ENCODE measurements around the gene ST6GAL1.

DNA sequence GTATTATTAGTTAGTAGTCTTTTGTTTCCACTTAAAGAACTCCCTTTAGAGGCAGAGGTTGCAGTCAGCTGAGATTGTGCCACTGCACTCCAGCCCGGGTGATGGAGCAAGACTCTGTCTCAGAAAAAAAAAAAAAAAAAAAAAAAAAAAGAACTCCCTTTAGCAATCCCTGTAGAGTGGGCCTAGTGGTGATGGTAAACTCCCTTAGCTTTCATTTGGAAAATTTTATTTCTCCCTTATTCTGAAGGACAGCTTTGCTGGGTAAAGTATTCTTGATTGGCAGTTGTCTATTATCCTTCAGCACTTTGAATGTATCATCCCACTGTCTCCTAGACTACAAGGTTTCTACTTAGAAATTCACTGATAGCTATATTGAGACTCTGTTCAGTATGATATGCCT is 163.0 kb downstream of the ST6GAL1 start:
- TF ChIP-seq, protein P1, sequence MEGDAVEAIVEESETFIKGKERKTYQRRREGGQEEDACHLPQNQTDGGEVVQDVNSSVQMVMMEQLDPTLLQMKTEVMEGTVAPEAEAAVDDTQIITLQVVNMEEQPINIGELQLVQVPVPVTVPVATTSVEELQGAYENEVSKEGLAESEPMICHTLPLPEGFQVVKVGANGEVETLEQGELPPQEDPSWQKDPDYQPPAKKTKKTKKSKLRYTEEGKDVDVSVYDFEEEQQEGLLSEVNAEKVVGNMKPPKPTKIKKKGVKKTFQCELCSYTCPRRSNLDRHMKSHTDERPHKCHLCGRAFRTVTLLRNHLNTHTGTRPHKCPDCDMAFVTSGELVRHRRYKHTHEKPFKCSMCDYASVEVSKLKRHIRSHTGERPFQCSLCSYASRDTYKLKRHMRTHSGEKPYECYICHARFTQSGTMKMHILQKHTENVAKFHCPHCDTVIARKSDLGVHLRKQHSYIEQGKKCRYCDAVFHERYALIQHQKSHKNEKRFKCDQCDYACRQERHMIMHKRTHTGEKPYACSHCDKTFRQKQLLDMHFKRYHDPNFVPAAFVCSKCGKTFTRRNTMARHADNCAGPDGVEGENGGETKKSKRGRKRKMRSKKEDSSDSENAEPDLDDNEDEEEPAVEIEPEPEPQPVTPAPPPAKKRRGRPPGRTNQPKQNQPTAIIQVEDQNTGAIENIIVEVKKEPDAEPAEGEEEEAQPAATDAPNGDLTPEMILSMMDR (IDR thresholded peaks at IDR 0.05) = no peak
- no peak for TF ChIP-seq POLR2A (IDR thresholded peaks at IDR 0.05)
